ENCODE measurements around the gene UPK2. TPM values are rescaled to one million over a fixed set of nuclear protein-coding genes. Genes with fewer than 3 reads are reported as not detected.

Gene UPK2
- total and polyA plus RNA-seq, 2 of the 13 experiments (the other 11 are each of a cell fraction or from before 2014, with no cell fraction given): not detected

DNA sequence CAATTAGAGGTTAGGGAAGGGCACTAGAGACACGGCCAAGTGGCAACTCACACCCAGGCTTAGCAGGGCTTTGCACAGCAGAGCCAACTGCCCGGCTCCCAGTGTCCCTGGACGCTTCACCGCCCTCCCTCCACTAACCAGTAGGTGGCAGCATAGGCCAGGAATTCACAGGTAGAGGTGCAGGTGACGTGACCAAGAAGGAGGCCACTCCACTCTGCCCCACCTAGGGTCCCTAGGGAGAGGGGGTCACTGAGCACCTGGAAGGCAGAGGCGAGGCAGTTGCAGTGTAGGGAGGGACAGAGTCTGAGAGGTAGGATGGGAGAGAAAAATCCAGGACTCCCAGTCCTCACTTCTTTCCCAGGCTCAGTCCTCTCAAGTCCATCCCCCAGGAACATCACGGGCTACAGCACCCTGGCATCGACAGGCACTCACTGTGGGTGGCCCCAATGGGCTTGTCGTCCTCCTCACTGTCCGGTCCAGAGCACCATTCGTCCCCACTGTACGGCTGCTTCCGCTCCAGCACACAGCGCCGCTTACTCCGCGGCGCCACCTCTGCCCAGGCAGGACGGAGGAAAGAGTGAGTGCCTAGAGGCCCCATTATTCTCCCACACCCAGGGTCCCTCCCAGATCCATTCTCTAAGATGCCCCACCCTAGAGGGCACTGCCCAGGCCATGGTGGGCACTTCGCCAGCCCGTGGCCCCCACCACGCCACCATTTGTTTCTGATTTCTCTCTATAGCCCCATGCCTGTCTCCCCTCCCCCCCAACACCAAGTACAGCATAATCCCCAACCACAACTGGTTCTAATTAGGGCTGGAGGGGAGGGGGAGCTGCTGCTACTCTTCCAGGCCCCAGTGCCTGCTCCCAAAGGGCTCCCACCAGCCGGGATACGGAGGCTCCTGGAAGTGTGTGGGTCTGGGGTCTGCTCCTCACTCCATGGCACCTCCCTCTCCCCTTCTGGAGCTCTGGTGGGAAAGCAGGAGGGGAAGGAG is 48.8 kb upstream of the UPK2 start (continued):
- TF ChIP-seq KLF16 (CRISPR knock-in tag; IDR thresholded peaks at IDR 0.05) (peak in 1 of 2 experiments; percentile 75; a peak in 2 of 4 replicates), HIVEP1 (CRISPR knock-in tag; IDR thresholded peaks at IDR 0.05) (no peak), LCORL (IDR thresholded peaks at IDR 0.05) (no peak), LCORL (CRISPR knock-in tag; IDR thresholded peaks at IDR 0.05) (peak; percentile 58), FOXM1 (CRISPR knock-in tag; IDR thresholded peaks at IDR 0.05) (no peak), ZFP37 (CRISPR knock-in tag; IDR thresholded peaks at IDR 0.05; ENCODE audit: borderline replicate concordance) (no peak), ATF7-NPFF (CRISPR knock-in tag; IDR thresholded peaks at IDR 0.05; ENCODE audit: low read depth) (no peak), MYNN (CRISPR knock-in tag; IDR thresholded peaks at IDR 0.05; ENCODE audit: low read depth) (peak; percentile 99), RBFOX2 (IDR thresholded peaks at IDR 0.05; ENCODE audit: low read depth, low read length) (peak; percentile 51; the same call in 1 of the 2 replicates)
- TF ChIP-seq, protein P1, sequence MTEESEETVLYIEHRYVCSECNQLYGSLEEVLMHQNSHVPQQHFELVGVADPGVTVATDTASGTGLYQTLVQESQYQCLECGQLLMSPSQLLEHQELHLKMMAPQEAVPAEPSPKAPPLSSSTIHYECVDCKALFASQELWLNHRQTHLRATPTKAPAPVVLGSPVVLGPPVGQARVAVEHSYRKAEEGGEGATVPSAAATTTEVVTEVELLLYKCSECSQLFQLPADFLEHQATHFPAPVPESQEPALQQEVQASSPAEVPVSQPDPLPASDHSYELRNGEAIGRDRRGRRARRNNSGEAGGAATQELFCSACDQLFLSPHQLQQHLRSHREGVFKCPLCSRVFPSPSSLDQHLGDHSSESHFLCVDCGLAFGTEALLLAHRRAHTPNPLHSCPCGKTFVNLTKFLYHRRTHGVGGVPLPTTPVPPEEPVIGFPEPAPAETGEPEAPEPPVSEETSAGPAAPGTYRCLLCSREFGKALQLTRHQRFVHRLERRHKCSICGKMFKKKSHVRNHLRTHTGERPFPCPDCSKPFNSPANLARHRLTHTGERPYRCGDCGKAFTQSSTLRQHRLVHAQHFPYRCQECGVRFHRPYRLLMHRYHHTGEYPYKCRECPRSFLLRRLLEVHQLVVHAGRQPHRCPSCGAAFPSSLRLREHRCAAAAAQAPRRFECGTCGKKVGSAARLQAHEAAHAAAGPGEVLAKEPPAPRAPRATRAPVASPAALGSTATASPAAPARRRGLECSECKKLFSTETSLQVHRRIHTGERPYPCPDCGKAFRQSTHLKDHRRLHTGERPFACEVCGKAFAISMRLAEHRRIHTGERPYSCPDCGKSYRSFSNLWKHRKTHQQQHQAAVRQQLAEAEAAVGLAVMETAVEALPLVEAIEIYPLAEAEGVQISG (CRISPR knock-in tag; IDR thresholded peaks at IDR 0.05): 0 out of 2 replicates have a peak, but pooled peaks have one; percentile 14
- TF ChIP-seq, protein P2, sequence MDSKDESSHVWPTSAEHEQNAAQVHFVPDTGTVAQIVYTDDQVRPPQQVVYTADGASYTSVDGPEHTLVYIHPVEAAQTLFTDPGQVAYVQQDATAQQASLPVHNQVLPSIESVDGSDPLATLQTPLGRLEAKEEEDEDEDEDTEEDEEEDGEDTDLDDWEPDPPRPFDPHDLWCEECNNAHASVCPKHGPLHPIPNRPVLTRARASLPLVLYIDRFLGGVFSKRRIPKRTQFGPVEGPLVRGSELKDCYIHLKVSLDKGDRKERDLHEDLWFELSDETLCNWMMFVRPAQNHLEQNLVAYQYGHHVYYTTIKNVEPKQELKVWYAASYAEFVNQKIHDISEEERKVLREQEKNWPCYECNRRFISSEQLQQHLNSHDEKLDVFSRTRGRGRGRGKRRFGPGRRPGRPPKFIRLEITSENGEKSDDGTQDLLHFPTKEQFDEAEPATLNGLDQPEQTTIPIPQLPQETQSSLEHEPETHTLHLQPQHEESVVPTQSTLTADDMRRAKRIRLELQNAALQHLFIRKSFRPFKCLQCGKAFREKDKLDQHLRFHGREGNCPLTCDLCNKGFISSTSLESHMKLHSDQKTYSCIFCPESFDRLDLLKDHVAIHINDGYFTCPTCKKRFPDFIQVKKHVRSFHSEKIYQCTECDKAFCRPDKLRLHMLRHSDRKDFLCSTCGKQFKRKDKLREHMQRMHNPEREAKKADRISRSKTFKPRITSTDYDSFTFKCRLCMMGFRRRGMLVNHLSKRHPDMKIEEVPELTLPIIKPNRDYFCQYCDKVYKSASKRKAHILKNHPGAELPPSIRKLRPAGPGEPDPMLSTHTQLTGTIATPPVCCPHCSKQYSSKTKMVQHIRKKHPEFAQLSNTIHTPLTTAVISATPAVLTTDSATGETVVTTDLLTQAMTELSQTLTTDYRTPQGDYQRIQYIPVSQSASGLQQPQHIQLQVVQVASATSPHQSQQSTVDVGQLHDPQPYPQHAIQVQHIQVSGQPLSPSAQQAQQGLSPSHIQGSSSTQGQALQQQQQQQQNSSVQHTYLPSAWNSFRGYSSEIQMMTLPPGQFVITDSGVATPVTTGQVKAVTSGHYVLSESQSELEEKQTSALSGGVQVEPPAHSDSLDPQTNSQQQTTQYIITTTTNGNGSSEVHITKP (CRISPR knock-in tag; IDR thresholded peaks at IDR 0.05; ENCODE audit: low read depth): 0 out of 2 replicates have a peak, but pooled peaks have one; percentile 24
- TF ChIP-seq, protein P3, sequence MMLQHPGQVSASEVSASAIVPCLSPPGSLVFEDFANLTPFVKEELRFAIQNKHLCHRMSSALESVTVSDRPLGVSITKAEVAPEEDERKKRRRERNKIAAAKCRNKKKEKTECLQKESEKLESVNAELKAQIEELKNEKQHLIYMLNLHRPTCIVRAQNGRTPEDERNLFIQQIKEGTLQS (CRISPR knock-in tag; IDR thresholded peaks at IDR 0.05): peak; percentile 31; the same call in 1 of the 2 replicates
- TF ChIP-seq, protein P4, sequence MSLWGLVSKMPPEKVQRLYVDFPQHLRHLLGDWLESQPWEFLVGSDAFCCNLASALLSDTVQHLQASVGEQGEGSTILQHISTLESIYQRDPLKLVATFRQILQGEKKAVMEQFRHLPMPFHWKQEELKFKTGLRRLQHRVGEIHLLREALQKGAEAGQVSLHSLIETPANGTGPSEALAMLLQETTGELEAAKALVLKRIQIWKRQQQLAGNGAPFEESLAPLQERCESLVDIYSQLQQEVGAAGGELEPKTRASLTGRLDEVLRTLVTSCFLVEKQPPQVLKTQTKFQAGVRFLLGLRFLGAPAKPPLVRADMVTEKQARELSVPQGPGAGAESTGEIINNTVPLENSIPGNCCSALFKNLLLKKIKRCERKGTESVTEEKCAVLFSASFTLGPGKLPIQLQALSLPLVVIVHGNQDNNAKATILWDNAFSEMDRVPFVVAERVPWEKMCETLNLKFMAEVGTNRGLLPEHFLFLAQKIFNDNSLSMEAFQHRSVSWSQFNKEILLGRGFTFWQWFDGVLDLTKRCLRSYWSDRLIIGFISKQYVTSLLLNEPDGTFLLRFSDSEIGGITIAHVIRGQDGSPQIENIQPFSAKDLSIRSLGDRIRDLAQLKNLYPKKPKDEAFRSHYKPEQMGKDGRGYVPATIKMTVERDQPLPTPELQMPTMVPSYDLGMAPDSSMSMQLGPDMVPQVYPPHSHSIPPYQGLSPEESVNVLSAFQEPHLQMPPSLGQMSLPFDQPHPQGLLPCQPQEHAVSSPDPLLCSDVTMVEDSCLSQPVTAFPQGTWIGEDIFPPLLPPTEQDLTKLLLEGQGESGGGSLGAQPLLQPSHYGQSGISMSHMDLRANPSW (CRISPR knock-in tag; IDR thresholded peaks at IDR 0.05; ENCODE audit: borderline replicate concordance): no peak
- TF ChIP-seq, protein P5, sequence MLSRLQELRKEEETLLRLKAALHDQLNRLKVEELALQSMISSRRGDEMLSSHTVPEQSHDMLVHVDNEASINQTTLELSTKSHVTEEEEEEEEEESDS (CRISPR knock-in tag; IDR thresholded peaks at IDR 0.05; ENCODE audit: borderline replicate concordance): no peak
- TF ChIP-seq, protein P6, sequence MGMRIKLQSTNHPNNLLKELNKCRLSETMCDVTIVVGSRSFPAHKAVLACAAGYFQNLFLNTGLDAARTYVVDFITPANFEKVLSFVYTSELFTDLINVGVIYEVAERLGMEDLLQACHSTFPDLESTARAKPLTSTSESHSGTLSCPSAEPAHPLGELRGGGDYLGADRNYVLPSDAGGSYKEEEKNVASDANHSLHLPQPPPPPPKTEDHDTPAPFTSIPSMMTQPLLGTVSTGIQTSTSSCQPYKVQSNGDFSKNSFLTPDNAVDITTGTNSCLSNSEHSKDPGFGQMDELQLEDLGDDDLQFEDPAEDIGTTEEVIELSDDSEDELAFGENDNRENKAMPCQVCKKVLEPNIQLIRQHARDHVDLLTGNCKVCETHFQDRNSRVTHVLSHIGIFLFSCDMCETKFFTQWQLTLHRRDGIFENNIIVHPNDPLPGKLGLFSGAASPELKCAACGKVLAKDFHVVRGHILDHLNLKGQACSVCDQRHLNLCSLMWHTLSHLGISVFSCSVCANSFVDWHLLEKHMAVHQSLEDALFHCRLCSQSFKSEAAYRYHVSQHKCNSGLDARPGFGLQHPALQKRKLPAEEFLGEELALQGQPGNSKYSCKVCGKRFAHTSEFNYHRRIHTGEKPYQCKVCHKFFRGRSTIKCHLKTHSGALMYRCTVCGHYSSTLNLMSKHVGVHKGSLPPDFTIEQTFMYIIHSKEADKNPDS (CRISPR knock-in tag; IDR thresholded peaks at IDR 0.05): 0 out of 2 replicates have a peak, but pooled peaks have one; percentile 33

Measured in HepG2 (cell line).